NCI-H1092 treated with DMSO at 0.1 percent for 48 hours (cell line): Measurements from ENCODE around the gene CDK15.
"Not testable (repeated sequence)": the region's sequence is repeated elsewhere in the genome, so short reads cannot be mapped to it uniquely, and the experiment has no call there.

Experiments
- DNase-seq: peaks from one replicate; lab custom pipeline; 2025; lab: John Stamatoyannopoulos, UW

CDK15 gene

DNA sequence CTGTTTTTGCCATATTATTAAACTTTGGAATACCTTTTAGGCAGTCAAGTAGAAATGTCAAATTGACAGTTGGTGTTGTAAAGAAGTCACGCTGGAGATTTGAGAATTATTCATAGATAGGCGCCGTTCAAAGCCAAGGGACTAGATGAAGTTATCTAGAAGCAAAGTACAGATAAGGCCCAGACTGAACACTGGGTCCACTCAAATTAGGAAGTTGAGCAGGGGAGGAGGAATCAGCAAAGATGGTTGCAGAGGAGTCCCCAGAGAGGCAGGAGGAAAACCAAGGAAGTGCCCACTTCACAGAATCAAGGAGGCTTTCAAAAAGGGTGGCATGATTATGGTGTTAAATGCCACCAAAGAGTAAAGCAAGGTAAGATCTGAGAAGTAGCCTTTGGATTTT, 16.0 kb upstream of the CDK15 start:
- no peak for DNase-seq

DNA sequence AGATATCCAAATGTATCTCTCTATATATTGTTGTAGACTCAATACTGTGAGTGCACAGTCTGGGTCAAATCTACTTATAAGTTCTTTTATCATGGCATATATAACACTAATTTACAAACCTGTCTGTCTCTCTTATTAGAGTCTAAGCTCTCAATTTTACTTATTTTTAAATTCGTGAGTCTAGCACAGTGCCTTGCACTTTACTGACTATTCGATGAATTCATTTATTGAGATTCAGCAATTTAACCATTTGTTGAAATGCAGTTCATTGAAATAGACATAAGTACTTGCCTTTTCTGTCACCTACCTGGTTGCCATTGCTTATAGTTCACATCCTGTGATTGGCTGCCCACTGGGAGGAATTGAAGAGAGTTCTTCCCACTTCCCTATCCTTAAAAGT, 15.3 kb upstream of the CDK15 start:
- no peak for DNase-seq

- no peak for DNase-seq
Measured at GRCh38 chr2:201793631-201794030, 12.7 kb upstream of the CDK15 start.

DNA sequence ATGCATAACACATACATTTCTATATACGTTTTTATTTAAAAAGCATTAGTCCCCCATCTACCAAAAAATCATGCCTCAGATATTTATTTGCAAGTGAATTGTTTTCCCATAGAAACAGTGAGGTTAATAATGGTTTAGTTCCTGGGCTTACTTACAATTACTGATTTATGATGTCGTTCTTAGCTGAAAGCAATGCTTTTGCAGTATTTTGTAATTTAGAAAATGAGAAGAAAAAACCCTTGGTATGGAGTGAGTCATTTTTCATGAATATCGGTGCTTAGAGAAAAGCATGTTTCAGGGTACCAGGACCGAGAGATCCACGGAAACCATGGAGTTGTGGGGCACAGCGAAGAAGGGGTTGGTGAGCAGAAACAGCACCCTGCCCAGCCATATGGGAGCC, 12.0 kb upstream of the CDK15 start:
- no peak for DNase-seq

DNA sequence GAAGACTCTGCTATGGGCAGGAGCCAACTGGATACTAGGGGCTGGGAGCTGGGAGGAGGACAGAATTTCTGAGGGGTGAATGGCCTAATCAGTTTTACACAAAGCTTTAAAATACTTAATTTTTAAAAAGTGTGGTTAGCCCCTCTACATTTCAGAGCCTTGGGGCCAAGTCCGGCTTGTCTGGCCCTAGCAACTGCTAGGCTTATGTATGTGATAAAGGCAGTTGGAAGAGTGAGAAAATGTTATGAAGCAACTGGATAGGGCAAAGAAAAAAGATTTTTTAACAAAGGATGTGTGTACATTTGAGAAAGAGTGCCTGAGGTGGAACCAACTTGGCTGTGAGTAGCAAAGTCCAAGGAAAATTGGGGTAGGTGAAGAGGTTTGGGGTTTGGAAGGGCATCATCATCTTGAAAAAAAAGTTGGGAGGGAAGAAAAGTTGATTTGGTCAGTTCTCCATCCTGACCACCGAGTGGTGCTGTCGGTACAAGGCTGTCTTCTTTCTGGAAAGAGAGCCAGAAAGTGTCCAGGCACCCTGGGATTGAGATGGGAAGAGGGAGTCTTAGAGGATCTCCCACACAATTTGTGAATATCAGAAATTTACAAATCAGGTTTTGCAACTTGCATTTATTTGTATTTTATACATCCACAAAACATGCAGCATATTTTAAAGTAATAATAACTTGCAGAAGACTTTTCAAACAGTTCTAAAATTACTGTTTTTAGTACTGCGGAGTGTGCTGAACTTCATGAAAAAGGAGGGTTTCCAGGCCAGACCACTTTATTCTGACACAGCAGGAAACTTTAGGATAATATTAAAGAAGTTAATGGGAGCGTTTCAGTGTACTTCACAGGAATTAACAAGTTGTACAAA, 10.5 kb upstream of the CDK15 start:
- peak; percentile 2 for DNase-seq

DNA sequence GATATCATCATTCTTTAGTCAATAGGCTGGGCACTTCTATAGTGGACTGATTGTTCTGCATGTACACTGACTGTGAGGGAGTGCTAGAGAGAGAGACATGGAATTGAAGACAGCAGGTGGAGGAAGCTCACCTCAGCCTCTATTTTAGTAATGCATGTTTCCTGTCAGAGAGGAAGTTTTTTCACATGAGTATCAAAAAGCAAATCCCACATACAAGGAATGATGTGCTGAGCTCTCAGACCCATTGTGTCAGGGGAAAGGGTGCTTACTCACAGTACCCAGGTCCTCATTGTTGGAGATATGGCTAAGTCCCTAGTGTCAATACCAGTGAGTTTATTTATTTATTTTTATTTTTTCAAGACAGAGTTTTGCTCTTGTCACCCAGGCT, 9.9 kb upstream of the CDK15 start:
- no peak for DNase-seq

DNA sequence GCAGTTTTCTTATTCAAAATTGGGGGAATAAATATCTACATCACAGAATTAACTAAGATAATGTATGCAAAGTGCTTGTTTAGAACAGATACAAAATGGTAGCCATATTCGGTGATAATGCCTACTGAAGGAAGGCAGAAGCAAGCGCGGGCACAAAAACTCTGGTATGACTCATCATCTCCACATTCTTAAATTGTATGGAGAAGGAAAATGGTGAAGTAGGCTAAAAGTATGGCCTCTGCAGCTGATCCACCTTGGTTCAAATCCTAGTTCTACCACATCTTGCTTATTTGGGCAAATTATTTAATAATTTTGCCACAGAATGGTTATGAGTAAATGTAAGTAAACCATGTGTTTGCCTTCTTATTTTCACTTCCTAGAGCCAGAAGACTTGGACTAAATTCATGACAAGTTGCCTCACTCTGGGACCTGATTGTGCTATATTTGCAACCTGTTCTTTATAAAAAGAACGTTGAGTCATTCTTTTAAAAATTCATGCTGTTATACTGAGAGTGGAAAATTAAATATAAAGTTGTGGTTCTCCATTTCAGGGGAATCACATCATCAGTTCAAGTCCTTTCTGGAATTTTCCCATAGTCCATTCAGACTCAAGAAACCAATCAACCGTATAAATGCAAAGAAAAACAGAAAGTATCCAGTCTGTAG, 9.0 kb upstream of the CDK15 start:
- DNase-seq, result no peak

- DNase-seq, result no peak
Measured at GRCh38 chr2:201798252-201798913, 8.0 kb upstream of the CDK15 start.

- DNase-seq, result not testable (repeated sequence)
Measured at GRCh38 chr2:201798914-201799285, 7.4 kb upstream of the CDK15 start.

DNA sequence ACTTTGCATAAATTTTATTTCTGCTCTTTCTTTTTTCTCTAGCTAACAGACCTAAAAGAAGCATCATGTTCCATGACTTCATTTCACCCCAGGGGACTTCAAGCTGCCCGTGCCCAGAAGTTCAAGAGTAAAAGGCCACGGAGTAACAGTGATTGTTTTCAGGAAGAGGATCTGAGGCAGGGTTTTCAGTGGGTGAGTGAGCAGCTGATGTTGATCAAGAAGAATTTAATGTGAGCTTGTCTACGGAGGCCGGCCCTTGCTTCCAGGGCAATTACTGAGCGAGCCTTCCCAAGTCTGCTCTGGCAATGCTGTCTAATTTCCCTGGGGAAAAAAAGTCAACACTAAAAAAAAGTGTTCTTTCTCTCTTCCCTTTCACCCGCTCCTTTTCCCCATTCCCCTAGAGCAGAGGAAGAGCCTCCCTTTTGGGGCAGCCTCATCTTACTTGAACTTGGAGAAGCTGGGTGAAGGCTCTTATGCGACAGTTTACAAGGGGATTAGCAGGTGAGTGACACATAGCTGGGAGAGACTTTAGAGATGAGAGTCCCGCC, 1.2 kb downstream of the CDK15 start:
- DNase-seq, result peak; percentile 7

DNA sequence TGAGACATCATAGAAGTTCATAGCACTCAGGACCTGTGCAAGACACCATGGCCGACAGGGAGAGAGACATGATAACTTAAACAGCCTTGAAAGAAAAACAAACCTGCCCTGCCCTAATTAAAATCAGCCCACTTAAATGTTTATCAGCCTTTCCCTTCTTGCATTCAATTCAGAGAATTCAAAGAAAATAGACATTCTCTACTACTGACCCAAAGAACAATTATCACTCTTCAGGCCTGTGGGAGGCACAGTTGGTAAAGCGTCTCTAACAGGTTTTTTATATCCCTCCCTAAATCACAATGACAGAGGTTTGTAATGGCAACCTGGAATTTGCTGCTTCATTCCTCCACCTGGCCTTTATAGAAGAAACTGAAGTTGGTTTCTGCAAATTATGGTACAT, 1.7 kb downstream of the CDK15 start:
- no peak for DNase-seq

GRCh38 chr2:201809633-201810032, 3.3 kb downstream of the CDK15 start:
- no peak for DNase-seq

DNA sequence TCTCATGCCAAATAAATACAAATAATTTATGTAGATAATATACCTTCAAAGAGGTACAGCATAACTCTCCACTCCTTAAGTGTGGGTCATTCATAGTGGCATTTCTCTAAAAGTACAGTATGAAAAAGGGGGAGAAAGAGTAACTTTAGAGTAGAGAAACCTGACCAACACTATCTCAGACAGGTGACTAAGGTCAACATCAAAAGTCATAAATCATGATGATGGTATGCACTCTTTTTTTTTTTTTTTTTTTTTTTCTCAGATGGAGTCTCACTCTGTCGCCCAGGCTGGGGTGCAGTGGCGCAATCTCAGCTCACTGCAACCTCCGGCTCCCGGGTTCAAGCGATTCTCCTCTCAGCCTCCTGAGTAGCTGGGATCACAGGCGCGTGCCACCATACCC, 4.3 kb downstream of the CDK15 start:
- DNase-seq, result not testable (repeated sequence)

DNA sequence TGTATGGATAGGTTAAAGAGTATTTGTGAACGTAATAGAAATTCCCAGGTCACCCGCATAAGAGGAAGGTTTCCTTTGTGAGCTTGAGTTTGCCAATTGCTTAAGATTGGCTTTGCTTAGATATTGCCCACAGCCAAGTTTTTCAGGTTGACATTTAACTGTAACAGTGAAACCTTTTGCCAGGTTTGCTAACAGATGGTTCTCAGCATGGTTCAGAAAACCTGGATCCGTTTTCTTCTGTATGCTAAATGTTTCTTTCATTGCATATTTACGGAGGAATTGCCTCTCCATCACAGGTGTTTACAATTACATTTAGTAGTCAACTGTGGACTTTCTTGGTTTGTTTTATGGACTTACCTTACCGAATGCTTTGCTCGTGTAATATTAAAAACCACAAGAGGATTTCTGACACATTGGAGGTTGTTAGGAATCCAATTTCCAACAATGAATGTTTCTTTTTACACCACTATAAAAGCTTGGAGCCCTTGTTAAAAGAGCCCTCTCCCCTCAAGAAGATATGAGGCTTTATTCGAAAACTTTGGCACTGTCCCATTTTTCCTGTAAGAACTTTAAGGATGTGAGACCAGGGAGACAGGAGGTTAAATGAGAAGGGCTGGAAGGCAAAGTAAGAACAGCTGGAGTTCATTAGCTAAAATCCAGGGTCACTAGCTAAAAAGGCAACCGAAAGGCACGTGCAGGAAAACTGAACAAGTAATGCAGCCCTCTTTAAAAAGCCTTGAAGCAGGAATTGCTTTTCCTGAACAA, 7.8 kb downstream of the CDK15 start:
- peak; percentile 3 for DNase-seq

GRCh38 chr2:201816657-201817575, 10.6 kb downstream of the CDK15 start:
- DNase-seq, result no peak

DNA sequence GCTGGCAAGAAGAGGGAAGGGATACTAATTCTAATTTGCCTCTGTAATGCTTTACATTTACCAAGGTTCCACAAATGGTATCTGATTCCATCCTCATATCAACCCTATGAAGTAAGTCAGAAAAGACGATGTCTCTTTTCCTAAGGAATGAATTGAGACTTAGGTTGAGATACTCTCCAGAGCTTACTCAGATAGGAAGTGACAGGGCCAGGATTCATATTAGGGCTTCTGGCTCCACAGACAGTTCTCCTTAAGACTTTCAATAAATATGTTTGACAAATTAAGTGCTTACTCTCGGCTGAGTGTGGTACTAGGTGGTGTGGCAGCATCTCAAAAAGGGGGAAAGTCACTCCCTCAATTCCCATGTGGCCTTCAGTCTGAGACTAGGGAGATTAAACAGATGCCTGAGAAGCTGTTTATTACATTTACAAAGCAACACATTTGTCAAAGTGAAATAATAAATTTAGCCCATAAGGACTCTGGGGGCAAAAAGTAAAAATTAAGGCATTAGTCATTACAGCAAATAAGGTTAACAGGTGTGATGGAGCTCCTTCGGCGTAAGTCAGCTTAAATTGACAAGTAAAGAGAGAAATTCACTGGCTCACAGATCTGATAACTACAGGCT, 14.2 kb downstream of the CDK15 start:
- DNase-seq, result no peak

DNA sequence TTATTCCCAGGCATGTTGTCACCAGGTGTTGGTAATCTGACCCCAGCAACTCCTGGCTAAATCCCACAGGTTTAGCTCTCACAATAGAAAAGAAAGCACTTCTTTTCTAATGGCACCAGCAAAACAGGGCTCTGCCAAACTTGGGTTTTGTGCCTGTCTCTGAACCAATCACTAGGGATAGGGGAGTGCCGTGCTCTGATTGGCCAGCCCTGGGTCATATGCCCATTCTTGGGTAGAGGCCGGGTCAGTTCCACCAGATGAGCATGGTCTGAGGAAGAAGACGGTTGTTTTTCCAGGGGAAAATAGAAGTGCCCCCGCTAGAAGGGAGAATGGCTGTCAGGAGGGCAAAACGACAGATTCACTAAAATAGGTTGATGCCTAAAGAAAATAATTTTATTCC, 14.7 kb downstream of the CDK15 start:
- peak; percentile 2 for DNase-seq

DNA sequence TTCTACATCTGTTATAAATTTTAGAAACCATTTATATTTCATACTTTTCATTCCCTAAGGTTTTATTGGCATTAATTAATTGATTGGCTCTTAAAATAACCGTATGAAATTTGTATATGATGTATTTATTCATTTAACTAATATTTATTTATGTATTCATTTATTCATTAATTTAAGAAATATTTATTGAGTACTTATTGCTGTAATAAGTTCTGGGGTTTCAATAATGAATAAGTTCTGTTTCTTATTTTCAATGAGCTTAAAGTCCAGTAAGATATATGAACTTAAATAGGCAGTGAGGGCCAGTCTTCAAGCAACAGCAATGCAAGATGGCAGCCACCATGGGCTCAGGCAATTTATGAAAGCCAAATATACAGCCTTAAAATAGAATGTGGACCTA, 17.9 kb downstream of the CDK15 start:
- no peak for DNase-seq

DNA sequence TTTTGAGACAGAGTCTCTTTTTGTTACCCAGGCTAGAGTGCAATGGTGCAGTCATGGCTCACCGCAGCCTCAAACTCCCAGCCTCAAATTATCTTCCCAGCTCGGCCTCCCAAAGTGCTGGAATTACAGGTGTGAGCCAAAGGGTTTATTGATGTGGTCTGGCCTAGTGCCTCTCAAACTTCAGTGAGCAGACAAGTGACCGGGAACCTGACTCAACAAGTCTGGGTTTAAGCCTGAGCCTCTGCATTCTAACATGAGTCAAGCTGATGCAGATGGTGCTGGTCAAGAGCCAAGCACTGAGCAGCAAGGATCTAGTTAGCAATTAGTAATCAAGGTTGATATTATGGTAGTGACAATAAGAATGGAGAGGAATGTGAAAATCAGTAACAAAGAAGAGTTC, 21.3 kb downstream of the CDK15 start:
- no peak for DNase-seq

DNA sequence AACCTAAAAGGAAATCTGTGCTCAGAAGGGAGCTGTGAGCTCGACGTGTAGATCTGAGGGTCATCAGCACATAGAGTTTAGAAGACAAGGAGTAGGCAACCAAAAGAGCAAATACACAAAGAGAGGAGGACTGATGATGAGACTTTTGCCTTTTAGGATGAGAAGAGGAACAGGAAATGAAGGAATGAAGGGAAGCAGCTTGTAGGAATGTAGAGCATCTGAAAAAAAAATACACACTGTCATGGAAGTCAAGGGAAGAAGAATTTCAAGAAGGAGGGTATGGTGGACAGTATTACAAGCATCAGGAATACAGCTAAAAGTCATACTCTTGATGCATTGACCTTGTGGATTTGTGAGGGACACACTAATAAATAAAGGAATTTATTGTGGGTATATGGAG, 21.9 kb downstream of the CDK15 start:
- DNase-seq, result no peak

- no peak for DNase-seq
Measured at GRCh38 chr2:201830666-201831065, 24.3 kb downstream of the CDK15 start.
